ENCODE data around the gene ZGLP1.

Gene ZGLP1

DNA sequence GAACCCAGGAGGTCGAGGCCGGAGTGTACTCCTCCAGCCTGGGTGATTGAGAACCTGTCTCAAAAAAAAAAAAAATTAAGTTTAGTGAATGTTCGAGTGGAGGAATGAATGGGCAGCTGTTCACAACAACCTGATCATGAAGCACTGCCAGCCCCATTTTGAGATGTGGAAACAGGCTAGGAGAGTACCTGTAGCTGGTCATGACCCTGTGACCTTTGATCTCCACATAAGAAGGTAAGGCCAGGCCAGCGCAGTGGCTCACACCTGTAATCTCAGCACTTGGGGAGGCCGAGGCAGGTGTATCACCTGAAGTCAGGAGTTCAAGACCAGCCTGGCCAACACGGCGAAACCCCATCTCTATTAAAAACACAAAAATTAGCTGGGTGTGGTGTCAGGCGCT lies 16.1 kb upstream of the ZGLP1 start:
- DNase-seq = no peak

GRCh38 chr19:10321874-10322835 lies 12.5 kb upstream of the ZGLP1 start:
- no peak for DNase-seq

GRCh38 chr19:10321417-10321797 lies 11.8 kb upstream of the ZGLP1 start:
- no peak for DNase-seq

DNA sequence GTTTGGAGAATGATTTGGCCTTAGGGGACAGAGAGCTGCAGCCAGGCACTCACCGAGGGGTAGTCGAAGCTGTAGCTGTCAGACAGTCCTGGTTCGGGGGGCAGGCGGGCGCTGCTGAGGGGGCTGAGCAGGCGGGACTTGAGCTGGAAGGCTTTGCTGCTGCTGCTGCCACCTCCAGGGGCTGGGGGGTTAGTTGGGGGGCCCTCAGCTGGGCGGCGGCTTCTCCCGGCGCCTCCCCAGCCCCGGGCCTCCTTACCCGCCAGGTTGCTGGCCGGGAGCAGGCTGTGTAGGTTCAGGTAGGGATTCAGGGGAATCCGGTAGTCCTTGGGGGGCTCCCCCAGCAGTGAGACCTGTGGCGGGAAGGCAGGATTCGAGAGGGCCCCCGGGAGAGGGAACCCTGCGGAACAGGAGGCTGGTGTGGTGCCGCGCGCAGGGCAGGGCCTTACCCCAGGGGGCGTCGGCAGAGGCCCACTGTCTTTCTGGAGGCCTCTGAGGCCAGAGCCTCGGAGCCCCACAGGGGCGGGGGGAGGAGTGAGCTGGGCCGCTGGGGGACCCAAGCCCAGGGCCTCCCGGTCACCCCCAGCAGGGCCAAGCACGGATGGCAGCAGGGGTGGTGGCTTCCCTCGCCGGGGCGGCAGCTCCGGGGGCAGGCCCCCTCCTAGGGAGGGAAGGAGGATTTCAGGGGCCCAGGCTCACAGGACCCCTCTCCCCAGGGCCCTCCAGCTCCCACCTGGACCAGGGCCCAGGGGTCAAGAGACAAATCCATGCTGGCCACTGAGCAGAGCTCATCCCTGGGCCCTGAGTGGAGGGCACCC lies 11.2 kb upstream of the ZGLP1 start:
- no peak for DNase-seq

GRCh38 chr19:10318807-10319682 lies 9.4 kb upstream of the ZGLP1 start:
- DNase-seq = no peak

GRCh38 chr19:10317857-10318462 lies 8.3 kb upstream of the ZGLP1 start:
- no peak for DNase-seq

- DNase-seq = no peak
These were observed 7.6 kb upstream of the ZGLP1 start for GRCh38 chr19:10317045-10317856.

GRCh38 chr19:10316229-10317044 lies 6.8 kb upstream of the ZGLP1 start:
- DNase-seq = no peak

DNA sequence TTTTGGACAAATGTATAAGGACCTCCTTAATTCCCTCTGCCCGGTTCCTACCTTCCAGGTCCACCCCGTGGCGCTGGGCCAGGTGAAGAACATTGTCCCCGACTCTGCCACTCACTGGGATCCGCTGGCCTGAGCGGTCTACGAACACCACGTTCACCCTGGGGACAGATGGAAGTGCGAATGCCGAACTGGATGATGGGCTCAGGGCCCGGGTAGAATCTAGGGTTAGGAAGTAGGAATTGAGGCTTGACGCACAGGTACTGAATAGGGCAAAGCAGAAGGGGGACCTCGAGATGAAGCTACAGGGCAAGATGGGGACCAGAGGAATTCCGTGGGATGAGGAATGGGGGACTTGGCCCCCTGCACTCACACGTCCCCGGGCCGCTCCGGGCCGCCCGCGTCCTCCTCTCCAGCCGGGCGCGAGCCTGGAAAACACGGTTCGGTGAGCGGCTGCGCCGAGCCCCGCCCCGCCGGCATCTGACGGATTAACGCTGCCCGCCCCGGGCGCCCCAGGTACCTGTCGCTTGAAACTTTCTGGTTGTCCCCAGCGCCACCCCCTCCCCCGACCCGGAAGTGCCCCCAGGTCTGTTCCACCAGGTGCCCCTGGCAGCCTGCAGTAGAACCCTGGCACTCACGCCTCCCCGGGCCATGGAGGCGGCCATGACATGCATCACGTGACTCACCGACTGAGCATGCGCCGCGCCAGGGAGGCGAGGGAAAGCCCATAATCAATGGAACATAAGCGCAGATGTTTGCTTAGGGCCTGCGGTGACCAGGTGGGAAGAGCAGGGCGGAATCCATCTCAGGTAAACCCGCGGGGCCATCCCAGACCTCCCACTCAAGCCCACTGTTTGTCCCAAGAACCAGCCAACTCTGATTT lies 6.0 kb upstream of the ZGLP1 start, which contains the start of gene FDX2:
Gene FDX2, minus strand, starts transcription at position 681 of the 880 bp plus-strand sequence. Its CDS starts 19 bp downstream, at position 662.
- DNase-seq = peak; percentile 95

DNA sequence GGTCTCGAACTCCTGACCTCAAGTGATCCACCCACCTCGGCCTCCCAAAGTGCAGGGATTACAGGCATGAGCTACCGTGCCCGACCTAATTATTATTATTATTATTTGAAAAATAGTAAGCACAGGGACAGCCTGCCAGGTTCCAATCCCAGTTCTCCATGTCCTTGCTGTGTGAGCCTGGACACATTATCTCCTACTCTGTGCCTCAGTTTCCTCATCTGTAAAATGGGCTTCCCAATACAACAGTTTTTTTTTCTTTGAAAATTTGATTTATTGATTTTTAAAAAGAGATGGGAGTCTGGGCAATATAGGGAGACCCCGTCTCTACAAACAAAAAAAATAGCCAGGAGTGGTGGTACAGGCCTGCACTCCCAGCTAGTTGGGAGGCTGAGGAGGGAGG lies 3.3 kb downstream of the ZGLP1 start:
- DNase-seq = no peak

GRCh38 chr19:10305139-10305806 lies 4.3 kb downstream of the ZGLP1 start:
- no peak for DNase-seq

DNA sequence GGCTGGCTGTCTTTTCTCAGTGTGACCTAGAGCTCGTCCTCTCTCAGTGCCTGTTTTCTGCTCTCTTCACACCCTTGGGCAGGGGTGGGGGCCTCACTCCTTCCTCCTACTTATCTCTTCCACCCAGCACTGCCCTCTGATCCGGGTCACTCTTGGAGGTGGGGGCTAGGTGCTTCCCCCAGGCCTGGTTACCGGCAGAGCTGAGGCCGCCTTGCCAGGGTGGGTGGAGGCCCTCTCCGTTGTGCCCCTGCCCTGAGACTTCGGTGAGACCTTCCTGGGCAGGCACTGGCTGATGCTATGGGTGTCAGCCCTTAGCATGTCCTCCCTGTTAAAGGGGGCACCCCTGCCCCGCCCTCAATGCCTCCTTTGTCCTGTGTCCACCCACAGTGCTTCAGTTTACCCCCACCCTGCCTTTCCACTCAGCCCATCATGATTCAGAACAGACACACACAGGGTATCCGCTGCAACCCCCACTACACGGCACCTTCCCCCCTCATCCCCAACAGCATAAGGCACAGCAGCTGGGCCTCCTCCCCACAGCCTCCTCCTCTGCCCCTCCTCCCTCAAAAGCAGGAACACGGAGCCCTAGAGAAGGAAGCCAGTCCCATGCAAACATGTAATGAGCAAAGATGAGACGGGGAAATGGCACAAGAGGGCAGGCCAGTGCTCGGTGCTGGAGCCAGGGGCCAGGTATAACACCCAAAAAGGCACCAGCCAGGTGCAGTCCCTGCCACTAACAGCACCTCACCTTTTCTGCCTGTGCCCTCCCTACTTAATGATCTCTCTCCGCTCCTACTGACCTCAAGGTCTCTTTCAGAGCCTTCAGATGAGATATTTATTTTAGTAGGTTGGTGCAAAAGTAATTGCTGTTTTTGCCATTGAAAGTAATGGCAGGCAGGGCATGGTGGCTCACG lies 9.8 kb downstream of the ZGLP1 start:
- DNase-seq = no peak

DNA sequence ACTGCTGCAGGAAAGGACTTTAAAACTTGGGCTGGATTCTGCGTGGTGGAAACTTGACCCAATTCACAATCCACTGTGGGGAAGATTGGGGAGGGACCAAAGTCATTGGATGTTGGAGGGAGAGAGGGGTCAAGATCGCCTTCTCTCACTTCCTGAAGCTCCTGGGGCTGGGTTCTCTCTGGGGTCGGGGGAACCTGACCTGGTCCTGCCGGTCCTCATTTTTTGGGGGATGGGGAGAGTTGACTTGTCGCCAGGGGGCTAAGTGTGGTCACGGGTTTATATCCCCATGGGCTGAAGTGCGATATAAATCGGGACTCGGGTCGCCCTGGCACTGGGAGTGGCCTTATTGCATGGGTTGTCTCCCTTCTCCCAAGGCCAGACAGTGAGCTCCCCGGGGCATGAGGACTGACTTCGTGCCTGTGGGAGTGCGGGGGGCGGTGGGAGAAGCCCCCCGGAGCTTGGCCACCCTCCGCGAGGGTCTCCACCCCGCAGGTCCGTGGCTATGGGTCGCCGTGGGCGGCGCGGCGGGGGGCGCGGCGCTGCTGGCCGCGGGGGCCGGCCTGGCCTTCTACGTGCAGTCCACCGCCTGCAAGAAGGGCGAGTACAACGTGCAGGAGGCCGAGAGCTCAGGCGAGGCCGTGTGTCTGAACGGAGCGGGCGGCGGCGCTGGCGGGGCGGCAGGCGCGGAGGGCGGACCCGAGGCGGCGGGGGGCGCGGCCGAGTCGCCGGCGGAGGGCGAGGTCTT lies 13.6 kb downstream of the ZGLP1 start:
- DNase-seq = no peak

DNA sequence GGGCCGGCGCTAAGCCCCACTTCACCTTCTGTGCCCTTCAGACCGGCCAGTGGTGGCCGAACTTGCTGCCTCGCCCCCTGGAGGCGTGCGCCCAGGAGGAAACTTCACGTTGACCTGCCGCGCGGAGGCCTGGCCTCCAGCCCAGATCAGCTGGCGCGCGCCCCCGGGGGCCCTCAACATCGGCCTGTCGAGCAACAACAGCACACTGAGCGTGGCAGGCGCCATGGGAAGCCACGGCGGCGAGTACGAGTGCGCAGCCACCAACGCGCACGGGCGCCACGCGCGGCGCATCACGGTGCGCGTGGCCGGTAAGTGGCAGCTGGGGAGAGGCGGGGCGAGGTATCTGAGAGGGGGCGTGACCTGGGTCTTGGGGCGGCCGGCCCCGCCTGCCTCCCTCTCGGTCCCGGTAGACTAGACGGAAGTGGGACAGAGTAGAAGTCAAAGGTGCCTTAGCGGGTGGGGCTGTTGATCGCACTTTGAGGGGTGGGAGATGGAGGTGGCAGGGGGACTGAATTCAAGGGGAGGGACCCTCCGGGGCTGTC lies 14.2 kb downstream of the ZGLP1 start:
- DNase-seq = peak; percentile 57

GRCh38 chr19:10294368-10294697 lies 15.3 kb downstream of the ZGLP1 start:
- no peak for DNase-seq

GRCh38 chr19:10293637-10294367 lies 15.8 kb downstream of the ZGLP1 start:
- no peak for DNase-seq

All from stimulated activated CD4-positive, alpha-beta T cell treated with anti-CD3 and anti-CD28 coated beads, Interleukin-4, amount 100 ng/mL, for 24 hours (primary cell).